ENCODE measurements around the gene ITPR3.
"Not testable (repeated sequence)": the region's sequence is repeated elsewhere in the genome, so short reads cannot be mapped to it uniquely, and the experiment has no call there.

Gene ITPR3

DNA sequence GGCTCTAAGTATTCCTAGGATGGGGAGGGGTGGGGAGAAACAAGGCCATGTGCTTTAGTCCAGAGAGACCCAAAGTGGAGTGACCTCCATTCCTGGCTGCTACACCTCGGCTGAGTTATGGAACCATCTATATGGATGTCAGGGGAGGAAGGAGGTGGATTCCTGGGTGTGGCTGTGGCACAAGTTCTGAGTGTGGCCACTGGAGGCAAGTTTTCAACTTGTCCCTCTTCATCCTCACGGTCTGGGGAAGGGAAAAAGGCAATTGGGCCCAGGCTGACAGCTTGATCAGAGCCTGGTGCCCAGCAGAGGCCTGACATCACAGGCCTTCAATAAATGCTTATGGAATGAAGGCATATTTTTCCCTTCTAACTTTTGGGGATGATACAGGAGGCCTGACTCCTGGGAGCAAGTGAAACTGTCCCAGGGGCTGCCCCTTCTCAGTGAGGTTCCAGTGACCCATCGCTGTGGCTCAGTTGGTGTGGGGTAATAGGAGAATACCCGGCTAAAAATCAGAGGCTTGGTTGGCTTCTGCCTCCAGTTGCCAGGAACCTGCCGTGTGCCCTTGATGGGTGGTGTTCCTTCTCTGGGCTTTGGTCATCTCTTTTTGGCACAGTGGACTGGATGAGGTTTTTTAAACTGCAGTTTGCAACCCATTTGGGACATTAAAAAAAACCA, 1.8 kb upstream of the ITPR3 start:
- Histone ChIP-seq H3K4me1 (ENCODE audit: control insufficient read depth in 1 of 2, insufficient read depth in 2 of 2, low read length in 2 of 2) (peaks cover 13 to 28% of the 10 kb centered on the region in 2 donors), H3K4me3 (ENCODE audit: low read depth in 1 of 2, low read length in 2 of 2) (peak overlapping the region in 1 of 2 donors; percentile 82)

DNA sequence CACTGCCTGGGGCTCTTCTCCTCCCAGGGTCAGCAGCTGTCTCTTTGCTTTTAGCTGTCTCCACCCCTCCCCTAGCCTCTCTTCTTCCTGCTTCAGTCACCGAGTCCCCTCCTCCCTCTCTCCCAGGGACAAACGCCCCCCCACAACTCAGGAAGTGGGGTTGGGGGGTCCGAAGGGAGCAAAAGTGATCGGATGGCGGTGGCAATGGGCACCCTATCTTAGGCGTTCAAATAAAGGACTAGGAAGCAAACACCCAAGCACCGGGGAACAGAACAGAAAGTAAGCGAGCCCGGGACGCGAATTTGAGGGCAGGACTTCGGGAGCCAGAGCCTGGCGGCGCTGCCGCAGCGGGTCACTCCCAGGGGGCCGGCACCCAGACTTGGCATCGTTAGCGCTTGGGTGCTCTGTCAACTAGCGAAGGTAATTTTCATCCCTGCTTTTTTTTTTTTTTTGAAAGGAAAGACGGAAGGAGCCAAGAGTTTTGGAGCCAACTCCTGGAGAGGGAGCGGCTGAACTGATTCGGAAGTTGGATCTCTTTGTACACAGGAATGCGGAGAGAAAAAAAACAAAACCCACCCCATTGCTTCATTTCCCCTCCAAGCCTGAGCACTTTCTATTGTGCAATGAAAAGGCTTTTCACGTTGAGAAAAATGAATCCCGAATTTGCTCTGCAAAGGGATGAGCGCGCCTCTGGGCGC, 815 bp upstream of the ITPR3 start:
- Histone ChIP-seq H3K9me3 (ENCODE audit: control insufficient read depth in 1 of 2, low read length in 2 of 2) (no peaks in the 10 kb centered on the region), H3K27ac (ENCODE audit: low read length) (peak overlapping the region; percentile 89), H3K27me3 (ENCODE audit: low read depth, low read length) (no peaks in the 10 kb centered on the region), H3K4me3 (ENCODE audit: low read depth in 1 of 2, low read length in 2 of 2) (peak overlapping the region; percentile 70 to 82), H3K36me3 (ENCODE audit: control insufficient read depth in 1 of 2, insufficient read depth in 2 of 2, low read length in 2 of 2) (no peaks in the 10 kb centered on the region), H3K4me1 (ENCODE audit: control insufficient read depth in 1 of 2, insufficient read depth in 2 of 2, low read length in 2 of 2) (peaks cover 15 to 28% of the 10 kb centered on the region in 2 donors)

More for the DNA sequence above, 1.8 kb upstream of the ITPR3 start:
- peak overlapping the region; percentile 89 for H3K27ac ChIP-seq (ENCODE audit: low read length)
- H3K9me3 ChIP-seq (ENCODE audit: control insufficient read depth in 1 of 2, low read length in 2 of 2) = no peaks in the 10 kb centered on the region
- no peaks in the 10 kb centered on the region for H3K36me3 ChIP-seq (ENCODE audit: control insufficient read depth in 1 of 2, insufficient read depth in 2 of 2, low read length in 2 of 2)
- H3K27me3 ChIP-seq (ENCODE audit: low read depth, low read length) = no peaks in the 10 kb centered on the region

DNA sequence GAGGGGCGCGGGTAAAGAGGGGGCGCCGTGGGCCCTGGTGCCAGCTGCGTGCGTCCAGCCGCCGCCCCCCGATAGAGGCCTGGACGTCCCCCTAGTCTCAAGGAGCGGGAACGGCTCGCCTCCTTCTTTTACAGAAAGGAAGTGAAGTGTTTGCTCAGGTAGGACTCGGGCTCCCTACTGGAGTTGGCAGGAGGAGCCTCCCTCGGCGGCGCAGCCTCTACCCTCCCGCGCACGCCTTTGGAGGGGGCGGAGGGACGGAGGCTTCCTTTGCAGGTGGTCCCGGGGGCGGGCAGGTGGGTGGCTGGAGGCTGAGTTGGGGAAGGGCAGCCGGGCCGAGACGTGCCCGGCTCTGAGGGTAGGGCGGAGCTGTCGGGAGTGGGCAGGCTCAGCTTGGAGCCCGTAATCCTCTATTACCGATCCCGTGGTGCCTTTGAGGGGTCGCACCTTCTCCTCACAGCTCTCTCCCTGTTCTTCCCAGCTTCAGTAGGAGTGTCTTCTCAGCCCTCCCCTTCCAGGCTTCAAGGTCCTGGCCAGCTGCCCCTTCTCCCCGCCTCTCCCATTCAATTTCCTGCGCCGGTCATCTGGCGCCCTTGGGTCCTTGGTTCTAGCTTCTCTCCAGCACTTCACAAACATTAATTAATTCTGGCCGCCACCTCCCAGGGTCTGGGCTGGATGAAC, 728 bp downstream of the ITPR3 start:
- Histone ChIP-seq H3K4me1 (ENCODE audit: control insufficient read depth in 1 of 2, insufficient read depth in 2 of 2, low read length in 2 of 2) (peaks cover 15 to 28% of the 10 kb centered on the region in 2 donors), H3K9me3 (ENCODE audit: control insufficient read depth in 1 of 2, low read length in 2 of 2) (no peaks in the 10 kb centered on the region), H3K27ac (ENCODE audit: low read length) (peak overlapping the region; percentile 79), H3K36me3 (ENCODE audit: control insufficient read depth in 1 of 2, insufficient read depth in 2 of 2, low read length in 2 of 2) (no peaks in the 10 kb centered on the region), H3K4me3 (ENCODE audit: low read depth in 1 of 2, low read length in 2 of 2) (peak overlapping the region; percentile 65 to 70), H3K27me3 (ENCODE audit: low read depth, low read length) (no peaks in the 10 kb centered on the region)

DNA sequence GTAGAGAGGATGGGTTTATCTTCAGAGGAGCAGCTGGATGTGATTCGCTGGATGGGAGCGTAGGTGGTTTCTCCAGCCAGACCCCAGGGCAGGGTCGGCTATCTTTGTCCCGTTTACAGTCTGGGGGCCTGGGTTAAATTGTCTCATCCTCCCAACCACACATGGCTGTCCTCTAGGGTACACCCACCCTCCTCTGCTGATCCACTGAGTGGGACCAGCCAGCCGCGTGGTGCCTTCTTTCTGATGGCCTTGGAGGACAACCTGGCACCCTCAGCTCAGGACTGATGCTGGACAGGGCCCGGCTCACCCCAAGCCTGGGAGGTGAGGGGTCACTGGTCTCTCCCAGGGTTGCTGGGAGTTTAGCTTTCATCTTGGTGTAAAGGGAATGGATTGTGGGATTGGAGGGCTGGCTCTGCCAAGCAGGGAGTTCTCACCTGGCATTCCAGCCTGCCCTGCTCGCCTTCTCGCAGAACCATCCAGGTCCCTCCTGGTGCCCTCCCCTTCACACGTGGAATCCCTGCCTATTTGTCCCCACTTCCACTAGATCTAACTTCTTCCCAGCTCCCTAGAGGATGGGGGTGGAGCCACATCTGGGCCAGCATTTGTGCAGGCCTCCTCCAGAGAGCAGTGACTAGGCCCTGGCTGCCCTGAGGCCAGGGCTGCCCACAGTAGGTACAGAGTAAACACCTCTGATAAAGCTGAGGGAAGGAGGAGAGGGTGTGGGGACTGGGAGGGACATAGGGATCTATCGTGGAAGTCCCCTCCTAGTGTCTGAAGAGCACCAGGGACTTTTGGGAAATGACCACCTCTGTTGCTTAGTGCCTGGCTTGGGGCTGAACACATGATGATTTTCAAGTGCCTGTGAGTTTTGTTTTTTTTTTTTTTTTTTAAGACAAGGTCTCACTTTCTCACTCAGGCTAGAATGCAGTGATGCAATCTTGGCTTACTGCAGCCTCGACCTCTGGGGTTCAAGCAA, 1.6 kb downstream of the ITPR3 start:
- Histone ChIP-seq H3K27ac (ENCODE audit: low read length) (peak overlapping the region; percentile 79), H3K4me3 (ENCODE audit: low read depth in 1 of 2, low read length in 2 of 2) (peak overlapping the region; percentile 65 to 70), H3K4me1 (ENCODE audit: control insufficient read depth in 1 of 2, insufficient read depth in 2 of 2, low read length in 2 of 2) (peaks cover 15 to 28% of the 10 kb centered on the region in 2 donors)

DNA sequence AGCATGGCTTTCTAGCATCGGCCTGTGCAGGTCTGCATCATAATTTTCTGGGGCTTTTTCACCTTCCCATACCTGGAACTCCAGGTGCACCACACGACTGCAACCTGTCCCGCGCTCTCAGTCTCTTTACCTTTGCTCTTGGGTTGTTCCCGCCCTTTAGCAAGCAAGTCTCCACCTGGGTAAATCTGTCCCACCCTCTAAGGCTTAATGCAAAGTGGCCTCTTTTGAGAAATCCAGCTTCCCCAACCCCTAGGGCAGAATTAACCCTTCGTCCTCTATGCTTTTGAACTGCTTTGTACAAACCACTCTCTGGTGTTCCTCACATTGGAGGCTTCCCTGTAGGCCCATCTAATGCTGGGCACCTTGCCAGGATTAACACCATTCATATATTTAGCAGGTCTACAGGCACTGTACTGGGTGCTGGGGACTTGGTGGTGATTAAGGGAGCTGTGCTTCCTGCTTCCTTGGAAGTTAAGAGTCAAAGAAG, 2.8 kb downstream of the ITPR3 start:
- H3K36me3 ChIP-seq (ENCODE audit: control insufficient read depth in 1 of 2, insufficient read depth in 2 of 2, low read length in 2 of 2) = no peaks in the 10 kb centered on the region
- H3K4me3 ChIP-seq (ENCODE audit: low read depth in 1 of 2, low read length in 2 of 2) = no peak overlapping the region
- H3K27me3 ChIP-seq (ENCODE audit: low read depth, low read length) = no peaks in the 10 kb centered on the region
- no peaks in the 10 kb centered on the region for H3K9me3 ChIP-seq (ENCODE audit: control insufficient read depth in 1 of 2, low read length in 2 of 2)
- peaks cover 15 to 34% of the 10 kb centered on the region in 2 donors for H3K4me1 ChIP-seq (ENCODE audit: control insufficient read depth in 1 of 2, insufficient read depth in 2 of 2, low read length in 2 of 2)
- peak overlapping the region; percentile 72 for H3K27ac ChIP-seq (ENCODE audit: low read length)

More for the DNA sequence above, 1.6 kb downstream of the ITPR3 start:
- Histone ChIP-seq H3K27me3 (ENCODE audit: low read depth, low read length) (no peaks in the 10 kb centered on the region), H3K9me3 (ENCODE audit: control insufficient read depth in 1 of 2, low read length in 2 of 2) (no peaks in the 10 kb centered on the region), H3K36me3 (ENCODE audit: control insufficient read depth in 1 of 2, insufficient read depth in 2 of 2, low read length in 2 of 2) (no peaks in the 10 kb centered on the region)

DNA sequence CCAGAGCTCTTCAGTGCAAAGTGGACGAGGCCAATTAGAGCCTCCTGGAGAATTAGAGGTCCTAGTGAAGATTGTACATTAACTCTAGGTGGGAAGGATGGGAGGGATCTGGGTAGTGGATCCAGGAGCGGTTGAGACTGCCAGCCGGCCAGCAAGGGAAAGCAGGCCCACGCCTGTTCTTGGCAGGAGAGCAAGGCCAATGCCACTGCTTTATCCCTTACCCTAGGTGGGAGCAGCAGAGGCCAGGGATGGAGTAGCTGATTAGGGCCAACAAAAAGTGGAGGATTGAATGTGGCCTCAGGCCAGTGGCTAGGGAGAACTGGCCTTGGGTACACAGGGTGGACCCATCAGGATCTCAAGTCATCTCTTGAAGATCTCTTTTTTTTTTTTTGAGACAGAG, 3.7 kb downstream of the ITPR3 start:
- H3K4me1 ChIP-seq (ENCODE audit: control insufficient read depth in 1 of 2, insufficient read depth in 2 of 2, low read length in 2 of 2) = peaks cover 10 to 29% of the 10 kb centered on the region in 2 donors
- H3K36me3 ChIP-seq (ENCODE audit: control insufficient read depth in 1 of 2, insufficient read depth in 2 of 2, low read length in 2 of 2) = no peaks in the 10 kb centered on the region
- no peaks in the 10 kb centered on the region for H3K27me3 ChIP-seq (ENCODE audit: low read depth, low read length)
- H3K27ac ChIP-seq (ENCODE audit: low read length) = peak overlapping the region; percentile 72
- H3K4me3 ChIP-seq (ENCODE audit: low read depth in 1 of 2, low read length in 2 of 2) = peak overlapping the region in 1 of 2 donors; percentile 21
- H3K9me3 ChIP-seq (ENCODE audit: control insufficient read depth in 1 of 2, low read length in 2 of 2) = no peaks in the 10 kb centered on the region

DNA sequence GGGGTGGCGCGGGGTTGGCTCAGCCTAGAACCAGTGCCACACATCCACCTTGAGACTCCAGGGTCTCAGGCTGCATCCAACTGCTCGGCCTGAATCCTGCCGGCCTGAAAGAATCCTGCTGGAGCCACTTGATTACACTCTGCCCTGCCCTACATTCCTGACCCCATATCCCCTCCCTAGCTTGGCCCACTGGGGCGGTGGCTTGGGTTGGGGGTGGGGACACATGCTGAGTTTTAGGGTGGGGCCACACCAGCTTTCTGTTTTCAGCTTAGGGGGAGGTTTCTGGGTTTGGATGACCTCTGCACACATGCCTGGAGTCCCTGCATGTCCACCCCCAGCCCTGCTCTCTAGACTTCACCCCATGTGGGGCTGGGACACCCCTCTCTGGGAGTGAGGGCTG, 6.8 kb downstream of the ITPR3 start:
- Histone ChIP-seq H3K27me3 (ENCODE audit: low read depth, low read length) (no peaks in the 10 kb centered on the region), H3K4me1 (ENCODE audit: control insufficient read depth in 1 of 2, insufficient read depth in 2 of 2, low read length in 2 of 2) (peaks cover 11% of the 10 kb centered on the region in 2 donors), H3K27ac (ENCODE audit: low read length) (no peak overlapping the region), H3K9me3 (ENCODE audit: control insufficient read depth in 1 of 2, low read length in 2 of 2) (no peaks in the 10 kb centered on the region), H3K4me3 (ENCODE audit: low read depth in 1 of 2, low read length in 2 of 2) (no peak overlapping the region), H3K36me3 (ENCODE audit: control insufficient read depth in 1 of 2, insufficient read depth in 2 of 2, low read length in 2 of 2) (no peaks in the 10 kb centered on the region)

DNA sequence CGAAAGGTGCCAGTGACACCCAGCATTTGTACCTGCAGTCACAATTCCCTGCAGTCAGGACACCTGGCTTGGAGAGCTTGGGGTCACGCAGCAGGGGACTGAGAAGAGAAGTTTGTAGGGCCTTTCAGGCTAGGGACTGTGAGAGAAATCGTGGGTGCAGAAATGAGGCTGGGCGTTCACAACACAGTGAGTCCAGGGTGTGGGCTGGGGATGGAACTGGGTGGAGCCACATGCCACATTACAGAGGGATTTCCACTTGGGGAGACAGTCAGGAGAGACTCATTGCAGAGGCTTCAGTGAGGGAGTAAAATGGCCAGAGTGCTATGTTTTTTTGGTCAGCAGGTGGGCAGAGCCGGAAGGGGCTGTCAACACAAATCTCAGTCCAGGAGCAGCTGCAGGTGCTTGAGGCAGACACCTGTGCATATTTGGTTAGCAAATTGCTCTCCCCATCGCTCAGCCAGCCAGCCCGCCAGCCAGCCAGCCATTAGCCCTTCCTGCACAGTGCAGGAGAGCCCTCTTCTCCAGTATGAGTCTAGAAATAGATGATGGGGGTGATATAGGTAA, 7.4 kb downstream of the ITPR3 start:
- H3K27me3 ChIP-seq (ENCODE audit: low read depth, low read length) = no peaks in the 10 kb centered on the region
- no peaks in the 10 kb centered on the region for H3K36me3 ChIP-seq (ENCODE audit: control insufficient read depth in 1 of 2, insufficient read depth in 2 of 2, low read length in 2 of 2)
- peaks cover 8 to 14% of the 10 kb centered on the region in 2 donors for H3K4me1 ChIP-seq (ENCODE audit: control insufficient read depth in 1 of 2, insufficient read depth in 2 of 2, low read length in 2 of 2)
- no peak overlapping the region for H3K27ac ChIP-seq (ENCODE audit: low read length)
- H3K4me3 ChIP-seq (ENCODE audit: low read depth in 1 of 2, low read length in 2 of 2) = no peak overlapping the region
- H3K9me3 ChIP-seq (ENCODE audit: control insufficient read depth in 1 of 2, low read length in 2 of 2) = no peaks in the 10 kb centered on the region

DNA sequence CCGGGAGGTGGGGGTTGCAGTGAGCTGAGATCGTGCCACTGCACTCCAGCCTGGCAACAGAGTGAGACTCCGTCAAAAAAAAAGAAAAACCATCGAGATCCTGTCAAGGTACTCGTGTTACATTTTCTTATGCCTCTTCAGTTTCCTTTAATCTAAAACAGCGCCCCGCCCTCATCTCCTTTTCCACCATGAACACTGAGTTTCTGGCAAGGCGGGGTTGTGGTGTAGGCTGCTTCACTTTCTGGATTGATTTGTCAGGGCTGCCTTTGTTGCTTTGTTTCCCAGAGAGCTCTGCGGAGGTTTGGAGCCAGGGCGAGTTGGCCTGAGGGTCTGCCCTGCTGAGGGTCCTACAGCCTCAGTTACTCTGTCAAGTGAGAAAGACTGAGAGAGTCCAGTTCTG, 8.9 kb downstream of the ITPR3 start:
- Histone ChIP-seq H3K9me3 (ENCODE audit: control insufficient read depth in 1 of 2, low read length in 2 of 2) (no peaks in the 10 kb centered on the region), H3K27me3 (ENCODE audit: low read depth, low read length) (no peaks in the 10 kb centered on the region), H3K36me3 (ENCODE audit: control insufficient read depth in 1 of 2, insufficient read depth in 2 of 2, low read length in 2 of 2) (no peaks in the 10 kb centered on the region), H3K4me3 (ENCODE audit: low read depth in 1 of 2, low read length in 2 of 2) (no peak overlapping the region), H3K27ac (ENCODE audit: low read length) (no peak overlapping the region), H3K4me1 (ENCODE audit: control insufficient read depth in 1 of 2, insufficient read depth in 2 of 2, low read length in 2 of 2) (peaks cover 7 to 24% of the 10 kb centered on the region in 2 donors)

DNA sequence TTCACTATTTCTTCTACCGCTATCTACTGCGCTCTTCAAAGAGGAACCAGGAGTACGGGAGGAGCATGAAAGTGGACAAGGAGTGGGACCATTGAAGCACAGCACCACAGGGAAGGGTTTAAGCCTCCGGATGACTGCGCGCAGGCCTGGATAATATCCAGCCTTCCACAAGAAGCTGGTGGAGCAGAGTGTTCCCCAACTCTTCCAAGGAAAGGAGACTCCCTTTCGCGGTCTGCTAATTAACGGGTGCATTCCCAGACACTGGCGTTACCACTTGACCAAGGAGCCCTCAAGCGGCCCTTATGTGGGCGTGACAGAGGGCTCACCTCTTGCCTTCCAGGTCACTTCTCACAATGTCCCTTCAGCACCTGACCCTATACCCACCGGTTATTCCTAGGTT, 10.4 kb downstream of the ITPR3 start:
- not testable (repeated sequence) for H3K36me3 ChIP-seq (ENCODE audit: control insufficient read depth in 1 of 2, insufficient read depth in 2 of 2, low read length in 2 of 2); H3K4me3 ChIP-seq (ENCODE audit: low read depth in 1 of 2, low read length in 2 of 2); H3K9me3 ChIP-seq (ENCODE audit: control insufficient read depth in 1 of 2, low read length in 2 of 2); H3K27me3 ChIP-seq (ENCODE audit: low read depth, low read length); H3K27ac ChIP-seq (ENCODE audit: low read length)
- peaks cover 7 to 24% of the 10 kb centered on the region in 2 donors for H3K4me1 ChIP-seq (ENCODE audit: control insufficient read depth in 1 of 2, insufficient read depth in 2 of 2, low read length in 2 of 2)
